GM12864 (cell line): ENCODE data around the gene AHCTF1.
"Not testable (repeated sequence)": the region's sequence is repeated elsewhere in the genome, so short reads cannot be mapped to it uniquely, and the experiment has no call there.

ENCODE experiments used
- DNase-seq: peaks from one replicate; pipeline ENCODE4 v3.0.0-alpha.2; 2011; ENCODE audit warnings: low read depth
- H3K4me3 ChIP-seq: 2 replicates; pipeline ENCODE4 v1.5.1; 2011; ENCODE audit warnings: mild to moderate bottlenecking, low read depth, low read length, control low read depth
- CTCF ChIP-seq: IDR thresholded peaks from 2 replicates; pipeline ENCODE4 v1.5.1; 2011; ENCODE audit warnings: low read depth, mild to moderate bottlenecking, moderate library complexity, low read length, control low read depth, inconsistent platforms; ENCODE audit errors: missing control alignments

Gene AHCTF1

DNA sequence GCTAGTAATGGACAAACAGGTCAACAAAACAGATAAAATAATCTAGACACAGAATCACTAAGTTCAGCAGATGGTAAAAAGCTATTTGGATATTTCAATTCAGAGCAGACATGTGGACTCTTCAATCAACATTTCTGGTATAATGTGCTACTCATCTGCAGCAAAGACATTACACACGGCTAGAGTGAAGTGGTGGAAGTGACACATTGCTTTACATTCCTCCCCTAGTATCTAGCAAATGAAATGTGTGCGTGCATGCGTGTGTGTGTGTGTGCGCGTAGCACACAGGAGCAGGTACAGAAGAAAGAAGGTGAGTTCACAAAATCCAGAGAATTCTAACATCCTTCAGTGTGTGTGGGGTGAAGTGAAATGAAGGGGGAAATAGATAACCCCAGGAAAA, 8.3 kb downstream of the AHCTF1 start:
- no peak for DNase-seq
- no peak overlapping the region for H3K4me3 ChIP-seq
- no peak for TF ChIP-seq CTCF

DNA sequence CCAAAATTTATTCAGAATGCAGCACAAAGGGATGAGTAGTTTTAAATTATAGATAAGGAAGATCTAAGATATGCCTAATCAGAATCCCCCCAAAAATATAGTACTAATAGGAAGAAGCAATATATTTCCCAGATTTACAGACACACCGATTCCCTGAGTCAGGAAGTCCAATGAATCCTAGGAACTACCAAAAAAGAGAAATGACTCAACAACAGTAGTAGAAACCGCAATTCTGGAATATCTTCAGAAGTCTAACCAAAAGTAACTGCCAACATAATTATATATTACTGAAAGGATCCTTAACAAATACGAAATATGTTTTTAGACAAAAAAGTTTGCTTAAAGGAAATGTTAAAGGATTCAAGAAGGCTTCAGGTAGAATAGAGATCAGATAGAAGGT, 10.3 kb downstream of the AHCTF1 start:
- no peak for DNase-seq
- no peak for TF ChIP-seq CTCF
- no peak overlapping the region for H3K4me3 ChIP-seq

GRCh38 chr1:246919902-246920301, 11.8 kb downstream of the AHCTF1 start:
- DNase-seq = no peak
- H3K4me3 ChIP-seq = no peak overlapping the region
- TF ChIP-seq CTCF = no peak

DNA sequence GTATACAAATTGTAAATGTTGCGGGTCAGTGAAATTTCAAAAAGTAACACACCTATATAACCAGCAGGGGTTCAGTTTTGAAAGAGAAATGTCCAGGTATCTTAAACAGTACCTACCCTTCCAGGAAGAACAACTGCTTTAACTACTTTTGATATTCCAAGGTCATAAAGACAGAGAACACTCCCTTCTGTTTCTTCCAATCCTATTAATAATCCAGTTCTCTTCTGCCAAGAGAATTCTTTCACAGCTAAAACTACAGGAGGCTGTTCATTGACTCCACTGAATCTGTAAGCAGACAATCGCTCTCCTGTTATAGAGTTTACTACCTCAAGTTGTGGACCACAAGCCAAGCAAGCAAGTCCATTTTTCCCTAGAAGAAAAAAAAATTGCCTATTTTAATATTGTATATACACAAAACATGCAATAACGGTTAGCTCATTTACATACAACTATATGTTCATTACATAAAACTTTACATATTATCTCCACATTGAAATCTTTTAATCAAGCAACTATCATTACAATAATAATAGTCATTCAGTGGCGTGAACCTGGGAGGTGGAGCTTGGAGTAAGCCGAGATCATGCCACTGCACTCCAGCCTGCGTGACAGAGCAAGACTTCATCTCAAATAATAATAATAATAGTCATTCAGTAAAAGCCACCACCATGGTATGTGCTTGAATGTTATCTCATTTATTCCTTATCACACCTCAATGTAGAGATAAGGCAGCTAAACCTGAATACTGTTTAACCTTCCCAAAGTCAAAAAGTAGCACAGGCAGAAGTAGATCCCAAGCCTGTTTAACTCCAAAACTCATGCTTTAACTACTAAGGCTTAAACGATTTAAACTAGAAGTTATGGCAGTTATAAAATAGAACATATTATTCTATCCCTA, 15.5 kb downstream of the AHCTF1 start:
- not testable (repeated sequence) for DNase-seq, H3K4me3 ChIP-seq

DNA sequence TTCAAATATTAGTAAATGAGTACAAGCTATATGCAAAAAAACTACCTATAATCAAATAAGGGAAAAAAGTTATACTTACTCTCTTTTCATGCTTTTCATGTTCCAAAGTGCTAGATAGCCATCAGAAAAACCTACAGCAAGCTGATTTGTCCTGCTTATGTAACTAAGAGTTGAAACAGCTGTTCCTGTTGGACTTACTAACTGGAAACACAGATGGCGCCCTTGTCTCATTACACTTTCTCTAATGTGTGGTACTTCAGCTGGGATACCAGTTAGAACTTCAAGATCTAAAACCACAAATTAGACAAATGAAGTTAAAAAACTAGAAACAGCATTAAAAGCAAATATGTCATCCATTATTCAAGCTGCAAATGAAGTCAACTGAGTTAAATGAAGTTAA, 24.3 kb downstream of the AHCTF1 start:
- TF ChIP-seq CTCF = peak; percentile 32
- no peak for DNase-seq
- no peak overlapping the region for H3K4me3 ChIP-seq

- H3K4me3 ChIP-seq = no peak overlapping the region
- no peak for TF ChIP-seq CTCF
- no peak for DNase-seq
Measured at GRCh38 chr1:246906833-246907232, 24.9 kb downstream of the AHCTF1 start.

DNA sequence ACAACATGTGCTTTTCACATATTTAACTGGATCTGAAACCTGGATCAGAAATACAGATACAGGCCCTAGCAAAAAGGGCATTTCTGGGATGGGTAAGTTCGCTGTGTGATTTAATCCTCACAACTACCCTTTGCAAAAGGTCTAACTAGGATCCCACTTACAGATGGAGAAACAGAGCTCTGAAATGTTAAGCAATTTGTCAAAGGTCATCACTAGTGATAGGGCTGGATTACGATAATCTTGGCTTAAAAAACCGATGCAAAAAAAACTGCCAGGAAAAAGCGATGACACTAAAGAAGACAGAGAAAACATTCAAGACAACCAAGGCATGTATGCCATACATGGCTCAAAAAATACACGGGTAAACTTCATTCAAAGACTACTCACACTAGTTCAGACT, 29.9 kb downstream of the AHCTF1 start:
- no peak for TF ChIP-seq CTCF
- no peak for DNase-seq
- H3K4me3 ChIP-seq = no peak overlapping the region
